ENCODE data around the gene MAP4K2. TPM values are rescaled to one million over a fixed set of nuclear protein-coding genes. Genes with fewer than 3 reads are reported as not detected.
A peak's percentile ranks its signal among the peaks of the same experiment; 100 is the strongest.

Gene MAP4K2
- total and polyA plus RNA-seq, 2 experiments from 2014 or later: 9.9 to 42.6 TPM

DNA sequence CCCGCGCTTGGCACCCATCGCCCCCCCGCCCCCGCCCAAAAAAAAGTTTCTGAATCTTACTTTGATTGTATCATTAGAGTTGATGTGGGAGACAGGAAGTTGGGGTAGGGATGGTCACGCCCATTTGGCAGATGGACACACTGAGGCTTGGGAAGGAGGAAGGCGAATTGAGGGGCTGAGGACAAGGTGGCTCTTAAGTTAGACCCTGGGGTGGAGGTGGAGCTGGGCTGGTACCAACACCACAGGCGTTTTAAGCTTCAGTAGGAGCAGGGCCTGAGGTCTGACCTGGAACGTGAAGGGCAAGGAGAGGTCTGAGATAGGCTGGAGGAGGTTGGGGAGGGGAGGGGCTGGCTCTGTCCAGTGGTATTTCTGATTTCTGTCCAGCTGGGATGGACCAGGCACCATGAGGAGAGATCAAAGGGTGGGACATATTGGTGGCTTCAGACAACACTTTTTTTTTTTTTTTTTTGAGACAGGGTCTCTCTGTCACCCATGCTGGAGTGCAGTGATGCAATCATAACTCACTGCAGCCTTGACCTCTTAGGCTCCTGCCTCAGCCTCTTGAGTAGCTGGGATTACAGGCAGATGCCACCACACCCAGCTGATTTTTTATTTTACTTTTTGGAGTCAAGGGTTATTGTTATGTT lies 42.2 kb upstream of the MAP4K2 start:
- no peak for ATAC-seq
- peak overlapping the region; percentile 86 for H3K4me3 ChIP-seq

GRCh38 chr11:64844330-64845128 lies 41.5 kb upstream of the MAP4K2 start, which contains the start of gene CDC42BPG:
CDC42BPG (minus strand) TSS chr11:64844653; CDS start chr11:64844569, 84 bp downstream.
- ATAC-seq (peak; percentile 47), DNase-seq (ENCODE audit: low spot score) (peak; percentile 97)
- Histone ChIP-seq H3K79me2 (replicated peaks; ENCODE audit: insufficient read depth) (no peaks in the 10 kb centered on the region), H3F3A (replicated peaks; ENCODE audit: low read depth) (no peaks in the 10 kb centered on the region), H2AFZ (peak within 1 kb of the TSS; percentile 88), H3K4me2 (peak within 1 kb of the TSS; percentile 93), H3K27me3 (ENCODE audit: insufficient read depth) (no peaks in the 10 kb centered on the region), H3K27ac (ENCODE audit: low read depth) (no peak within 1 kb of the TSS), H4K20me1 (replicated peaks; ENCODE audit: insufficient read depth) (no peaks in the 10 kb centered on the region), H3K36me3 (ENCODE audit: insufficient read depth) (no peaks in the 10 kb centered on the region), H3K4me1 (ENCODE audit: insufficient read depth) (peaks cover 12% of the 10 kb centered on the region), H3K4me3 (peak within 1 kb of the TSS; percentile 86), H3K9me2 (ENCODE audit: insufficient read depth) (no peaks in the 10 kb centered on the region)
- TF ChIP-seq CREB1 (CRISPR knock-in tag; IDR thresholded peaks at IDR 0.05; ENCODE audit: low read depth): 0 out of 2 replicates have a peak, but pooled peaks have one; percentile 5
- TF ChIP-seq JUNB (IDR thresholded peaks at IDR 0.05; ENCODE audit: unreplicated experiment): no peak
- no peak for TF ChIP-seq STAT1 (IDR thresholded peaks at IDR 0.05; ENCODE audit: unreplicated experiment)
- TF ChIP-seq CTCF (conservative IDR thresholded peaks at IDR 0.05; ENCODE audit: low read depth in 2 of 2): peak in 1 of 2 experiments; percentile 57; a peak in 3 of 4 replicates
- TF ChIP-seq ETS1 (IDR thresholded peaks at IDR 0.05): peak; percentile 52
- Mint-ChIP-seq H3K27me3 (ENCODE audit: insufficient read depth, low read depth, poor library complexity) (peaks cover 15% of the 10 kb centered on the region), H3K36me3 (ENCODE audit: low read depth) (peaks cover 2% of the 10 kb centered on the region; the same call in 2 of the 3 replicates), H3K27ac (peak within 1 kb of the TSS; percentile 74), H3K4me3 (peak within 1 kb of the TSS; percentile 84), H3K9me3 (no peaks in the 10 kb centered on the region), H3K4me1 (peaks cover 35% of the 10 kb centered on the region)

More for the DNA sequence above, 42.2 kb upstream of the MAP4K2 start:
- H3K9me2 ChIP-seq (ENCODE audit: insufficient read depth): no peaks in the 10 kb centered on the region
- DNase-seq (ENCODE audit: low spot score): no peak
- Mint-ChIP-seq H3K27me3 (ENCODE audit: insufficient read depth, low read depth, poor library complexity) (peaks cover 15% of the 10 kb centered on the region), H3K27ac (peak overlapping the region; percentile 74), H3K4me3 (peak overlapping the region; percentile 84), H3K9me3 (no peaks in the 10 kb centered on the region), H3K36me3 (ENCODE audit: low read depth) (no peaks in the 10 kb centered on the region), H3K4me1 (peaks cover 35% of the 10 kb centered on the region)
- H3K27me3 ChIP-seq (ENCODE audit: insufficient read depth): no peaks in the 10 kb centered on the region
- peaks cover 12% of the 10 kb centered on the region for H3K4me1 ChIP-seq (ENCODE audit: insufficient read depth)
- no peaks in the 10 kb centered on the region for H4K20me1 ChIP-seq (replicated peaks; ENCODE audit: insufficient read depth)
- no peak overlapping the region for H3K27ac ChIP-seq (ENCODE audit: low read depth)
- no peaks in the 10 kb centered on the region for H3K79me2 ChIP-seq (replicated peaks; ENCODE audit: insufficient read depth)
- H3K36me3 ChIP-seq (ENCODE audit: insufficient read depth): no peaks in the 10 kb centered on the region
- TF ChIP-seq STAT1 (IDR thresholded peaks at IDR 0.05; ENCODE audit: unreplicated experiment): no peak
- no peak for TF ChIP-seq ZNF114 (CRISPR knock-in tag; IDR thresholded peaks at IDR 0.05)
- TF ChIP-seq ZNF331 (CRISPR knock-in tag; IDR thresholded peaks at IDR 0.05; ENCODE audit: low read depth): no peak
- TF ChIP-seq CREB1 (CRISPR knock-in tag; IDR thresholded peaks at IDR 0.05; ENCODE audit: low read depth): no peak
- no peak for TF ChIP-seq EZH2 (IDR thresholded peaks at IDR 0.05; ENCODE audit: low read depth, unreplicated experiment)
- TF ChIP-seq POLR2AphosphoS5 (IDR thresholded peaks at IDR 0.05; ENCODE audit: low read depth): peak; percentile 9; the same call in 1 of the 2 replicates
- peak overlapping the region; percentile 93 for H3K4me2 ChIP-seq
- H2AFZ ChIP-seq: peak overlapping the region; percentile 88; the same call in 1 of the 2 replicates
- no peaks in the 10 kb centered on the region for H3F3A ChIP-seq (replicated peaks; ENCODE audit: low read depth)
